GM12873 (cell line): ENCODE data around the gene PNMA1.

Experiments
- CTCF ChIP-seq: IDR thresholded peaks from 2 replicates; pipeline ENCODE4 v1.5.1; 2012; ENCODE audit warnings: low read depth, mild to moderate bottlenecking, moderate library complexity, low read length, control low read depth; ENCODE audit not compliant: insufficient read depth; ENCODE audit errors: missing control alignments

PNMA1 gene

GRCh38 chr14:73743431-73743931 lies 29.3 kb upstream of the PNMA1 start:
- TF ChIP-seq CTCF: no peak

GRCh38 chr14:73742520-73743238 lies 28.5 kb upstream of the PNMA1 start:
- TF ChIP-seq CTCF: no peak

- TF ChIP-seq CTCF: no peak
Observed at GRCh38 chr14:73741876-73742519, 27.8 kb upstream of the PNMA1 start.

GRCh38 chr14:73741386-73741875 lies 27.2 kb upstream of the PNMA1 start:
- TF ChIP-seq CTCF: no peak

- no peak for TF ChIP-seq CTCF
Observed at GRCh38 chr14:73740618-73741326, 26.6 kb upstream of the PNMA1 start.

GRCh38 chr14:73739899-73740617 lies 25.9 kb upstream of the PNMA1 start:
- TF ChIP-seq CTCF: no peak
